ENCODE measurements around the gene HIVEP3.
A peak's percentile ranks its signal among the peaks of the same experiment; 100 is the strongest.

Gene HIVEP3

GRCh38 chr1:41868241-41868998 is 50.3 kb downstream of the HIVEP3 start:
- peak; percentile 33 for DNase-seq

- no peak for DNase-seq
Measured at GRCh38 chr1:41866285-41866684, 52.4 kb downstream of the HIVEP3 start.

GRCh38 chr1:41864471-41865040 is 54.2 kb downstream of the HIVEP3 start:
- no peak for DNase-seq

- no peak for DNase-seq
Measured at GRCh38 chr1:41863718-41864117, 55.0 kb downstream of the HIVEP3 start.

- peak; percentile 73 for DNase-seq
Measured at GRCh38 chr1:41862384-41863221, 56.1 kb downstream of the HIVEP3 start.

GRCh38 chr1:41861535-41862383 is 57.0 kb downstream of the HIVEP3 start:
- DNase-seq: no peak

- DNase-seq: no peak
Measured at GRCh38 chr1:41860771-41861170, 58.0 kb downstream of the HIVEP3 start.

GRCh38 chr1:41860214-41860613 is 58.5 kb downstream of the HIVEP3 start:
- DNase-seq: no peak

GRCh38 chr1:41859686-41860085 is 59.0 kb downstream of the HIVEP3 start:
- no peak for DNase-seq

GRCh38 chr1:41856944-41857285 is 61.8 kb downstream of the HIVEP3 start:
- no peak for DNase-seq

- no peak for DNase-seq
Measured at GRCh38 chr1:41856151-41856943, 62.4 kb downstream of the HIVEP3 start.

- no peak for DNase-seq
Measured at GRCh38 chr1:41855713-41856112, 63.0 kb downstream of the HIVEP3 start.

GRCh38 chr1:41853907-41854306 is 64.8 kb downstream of the HIVEP3 start:
- no peak for DNase-seq

GRCh38 chr1:41852091-41852490 is 66.6 kb downstream of the HIVEP3 start:
- DNase-seq: no peak

- no peak for DNase-seq
Measured at GRCh38 chr1:41851589-41851988, 67.1 kb downstream of the HIVEP3 start.

GRCh38 chr1:41850029-41850428 is 68.7 kb downstream of the HIVEP3 start:
- no peak for DNase-seq

GRCh38 chr1:41849211-41849759 is 69.4 kb downstream of the HIVEP3 start:
- no peak for DNase-seq

GRCh38 chr1:41848216-41848952 is 70.3 kb downstream of the HIVEP3 start:
- DNase-seq: no peak

GRCh38 chr1:41847733-41848132 is 71.0 kb downstream of the HIVEP3 start:
- DNase-seq: no peak

- no peak for DNase-seq
Measured at GRCh38 chr1:41846625-41847405, 71.9 kb downstream of the HIVEP3 start.
